ENCODE data around the gene PRPSAP2. TPM values are rescaled to one million over a fixed set of nuclear protein-coding genes. Genes with fewer than 3 reads are reported as not detected.

PRPSAP2 gene
- total and polyA plus RNA-seq, 2 of the 8 experiments (the other 6 are each of a cell fraction or from before 2014, with no cell fraction given), result 28.7 to 50.5 TPM

- TF ChIP-seq TAF7 (optimal IDR thresholded peaks at IDR 0.05; ENCODE audit: borderline replicate concordance, low read depth, low read length) (no peak), NRF1 (IDR thresholded peaks at IDR 0.05; ENCODE audit: low read depth, low read length) (no peak)
Observed at GRCh38 chr17:18889658-18890057, 31.7 kb downstream of the PRPSAP2 start (continued).

All from H1 (cell line).